Inflammatory macrophage treated with lipopolysaccharide for 4 hours (primary cell): ENCODE results near the gene C21orf58.

Source experiments
- DNase-seq: peaks from one replicate; pipeline ENCODE4 v3.0.0-alpha.2; 2020

Gene C21orf58

DNA sequence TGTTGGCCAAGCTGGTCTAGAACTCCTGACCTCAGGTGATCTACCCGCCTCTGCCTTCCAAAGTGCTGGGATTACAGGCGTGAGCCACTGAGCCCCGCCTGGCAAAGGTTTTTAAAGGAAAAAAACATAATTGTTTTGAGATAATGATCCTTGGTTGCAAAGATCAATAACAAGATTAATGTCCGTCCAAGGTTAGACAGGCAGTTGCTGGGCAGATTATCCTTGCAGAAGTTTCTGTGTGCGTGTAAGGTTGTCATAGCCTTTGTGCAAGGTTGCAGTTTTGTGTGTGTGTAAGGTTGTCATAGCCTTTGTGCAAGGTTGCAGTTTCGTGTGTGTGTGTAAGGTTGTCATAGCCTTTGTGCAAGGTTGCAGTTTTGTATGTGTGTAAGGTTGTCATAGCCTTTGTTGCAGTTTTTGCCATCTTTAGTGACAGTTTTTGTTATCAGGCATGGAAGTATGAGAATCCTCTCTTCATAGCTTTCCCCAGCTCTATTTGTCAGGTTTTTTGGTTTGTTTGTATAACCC lies 34.0 kb downstream of the C21orf58 start:
- no peak for DNase-seq

DNA sequence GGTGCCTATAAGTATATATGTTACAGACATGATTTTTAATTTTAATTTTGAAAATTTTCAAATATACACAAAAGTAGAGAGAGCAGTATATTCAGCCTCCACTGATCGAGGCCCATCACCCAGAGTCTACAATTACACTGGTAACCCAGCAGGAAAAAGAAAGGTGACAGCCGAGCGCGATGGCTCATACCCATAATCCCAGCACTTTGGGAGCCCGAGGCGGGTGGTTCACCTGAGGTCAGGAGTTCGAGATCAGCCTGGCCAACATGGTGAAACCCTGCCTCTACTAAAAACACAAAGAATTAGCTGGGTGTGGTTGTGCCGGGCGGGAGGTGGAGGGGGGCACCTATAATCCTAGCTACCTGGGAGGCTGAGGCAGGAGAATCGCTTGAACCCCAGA lies 36.1 kb downstream of the C21orf58 start:
- no peak for DNase-seq

DNA sequence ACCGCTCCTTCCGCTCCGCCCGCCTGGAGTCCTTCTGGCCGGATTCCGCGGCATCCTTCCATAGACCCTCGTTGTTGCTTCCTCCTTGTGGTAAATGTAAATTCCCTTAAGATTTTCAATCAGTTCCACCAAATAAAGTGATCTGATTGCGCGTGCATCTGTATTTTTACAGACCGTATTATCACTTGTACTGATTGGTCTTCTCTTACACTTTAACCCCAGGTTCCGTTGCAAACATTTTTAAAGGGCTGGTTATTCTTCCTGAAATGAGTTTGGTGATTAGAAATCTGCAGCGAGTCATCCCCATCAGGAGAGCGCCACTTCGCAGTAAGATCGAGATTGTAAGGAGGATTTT lies 37.0 kb downstream of the C21orf58 start:
- peak; percentile 71 for DNase-seq

DNA sequence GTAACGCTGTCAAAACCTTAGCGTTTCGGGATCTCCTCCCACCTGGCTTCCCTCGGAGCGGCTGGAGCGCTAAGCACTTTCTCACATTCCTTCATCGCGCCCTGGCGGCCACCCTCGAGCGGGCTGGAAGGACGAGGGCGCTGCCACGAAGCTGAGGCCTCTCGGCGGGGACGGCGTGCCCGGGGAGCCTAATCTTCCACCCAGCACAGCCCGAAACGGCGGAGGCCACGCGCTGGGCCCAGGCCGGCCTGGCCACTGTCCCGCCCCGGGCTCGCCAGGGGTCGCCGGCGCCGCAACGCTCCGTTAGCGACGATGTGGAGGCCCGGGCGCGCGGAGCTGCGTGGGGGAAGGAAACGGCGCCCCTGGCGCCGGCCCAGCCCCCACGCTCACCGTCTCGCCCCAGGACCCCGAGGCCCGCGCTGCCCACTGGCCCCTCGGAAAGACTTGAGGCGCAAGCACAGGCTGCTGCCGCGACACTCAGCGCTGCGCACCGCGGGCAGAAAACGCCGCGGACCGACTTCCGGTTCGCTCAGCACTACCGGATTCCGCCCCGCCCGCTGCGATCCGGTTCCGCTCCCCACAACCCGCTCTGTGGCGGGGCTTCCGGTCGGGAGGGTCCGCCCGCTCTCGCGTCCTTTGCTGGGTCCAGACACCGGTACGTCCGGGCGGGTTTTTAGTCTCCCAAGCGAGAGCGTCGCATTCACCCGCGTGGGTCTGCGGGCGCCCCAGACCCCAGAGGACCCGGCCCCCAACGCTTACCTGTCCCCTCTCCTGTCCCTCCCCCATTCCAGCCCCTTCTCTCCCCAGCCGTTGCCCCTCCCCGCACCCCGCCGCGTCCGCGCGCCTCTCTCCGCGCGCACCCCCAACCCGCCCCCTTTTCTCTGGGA lies 37.7 kb downstream of the C21orf58 start, which contains the start of gene YBEY:
TSS of gene YBEY (plus strand) at position 582 of the 887 bp plus-strand sequence. CDS start 572 bp downstream, outside the sequence.
- DNase-seq, result peak; percentile 90

DNA sequence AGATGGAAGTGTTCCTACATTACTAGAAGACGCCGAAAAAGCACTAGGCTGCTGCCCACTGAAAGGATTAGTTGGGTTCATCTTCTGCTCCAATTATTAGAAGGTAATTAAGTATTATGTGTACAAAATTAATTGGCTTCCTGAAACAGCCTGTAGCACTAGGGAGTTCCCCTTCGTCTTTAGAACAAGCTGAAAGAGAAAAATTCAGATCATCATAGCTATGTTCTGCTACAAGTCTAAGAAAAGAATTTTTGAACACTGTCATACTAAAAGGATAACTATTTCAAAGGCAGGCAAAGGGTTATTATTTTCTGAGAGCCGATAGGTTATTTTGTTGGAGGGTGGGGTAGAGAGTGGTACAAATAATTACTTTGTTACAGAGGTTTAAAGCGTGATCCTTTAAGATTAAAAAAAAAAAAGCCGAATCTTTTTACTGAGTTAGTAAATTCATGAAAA lies 38.4 kb downstream of the C21orf58 start, which contains the start of gene MCM3AP:
TSS of gene MCM3AP (minus strand) at position 406 of the 456 bp plus-strand sequence. CDS start at position 81, 325 bp downstream.
- peak; percentile 4 for DNase-seq

DNA sequence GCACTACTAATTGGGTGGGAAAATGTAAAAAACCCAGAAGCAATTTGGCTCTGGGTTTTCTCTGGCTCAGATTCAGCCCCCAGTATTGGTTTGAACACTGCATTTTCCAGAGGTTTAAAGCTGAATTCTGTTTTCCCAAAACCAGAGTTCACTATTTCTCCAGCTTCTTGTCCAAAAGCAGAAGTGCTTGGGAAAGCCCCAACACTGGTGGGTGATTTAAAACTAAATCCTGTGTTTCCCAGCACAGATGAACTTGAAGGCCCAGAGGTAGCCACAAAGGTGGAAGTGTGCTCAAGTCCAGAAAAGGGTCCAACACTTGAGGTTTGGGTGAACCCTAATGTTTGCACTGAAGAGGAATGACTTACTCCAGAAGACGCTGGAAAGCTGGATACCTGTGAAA lies 38.9 kb downstream of the C21orf58 start:
- peak; percentile 61 for DNase-seq

DNA sequence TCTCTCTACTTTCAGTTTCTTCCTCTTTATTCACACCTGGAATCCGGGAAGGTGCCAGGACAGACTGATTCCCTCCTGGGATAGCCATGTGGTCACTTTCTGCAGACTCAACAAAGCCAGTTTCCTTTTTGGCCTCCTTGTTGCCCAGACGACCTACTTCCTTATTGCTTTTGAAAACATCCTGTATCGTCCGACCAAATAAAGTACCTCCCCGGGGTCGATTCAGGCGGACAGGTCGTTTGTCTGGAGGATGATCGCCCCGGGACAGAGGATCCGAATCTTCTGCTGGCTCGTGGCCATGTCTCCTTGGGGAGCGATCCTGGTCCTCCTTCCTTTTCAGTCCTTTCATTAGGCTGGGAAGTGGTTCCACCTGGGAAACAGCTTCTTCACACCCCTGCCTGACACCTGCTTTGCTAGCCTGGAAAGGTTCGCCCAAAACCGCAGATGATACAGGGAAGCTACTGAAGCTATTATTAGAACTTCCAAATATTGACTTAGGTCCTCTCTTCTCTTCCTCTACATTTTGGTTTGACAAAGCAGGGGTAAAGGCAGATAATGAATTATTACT lies 39.5 kb downstream of the C21orf58 start:
- peak; percentile 29 for DNase-seq

DNA sequence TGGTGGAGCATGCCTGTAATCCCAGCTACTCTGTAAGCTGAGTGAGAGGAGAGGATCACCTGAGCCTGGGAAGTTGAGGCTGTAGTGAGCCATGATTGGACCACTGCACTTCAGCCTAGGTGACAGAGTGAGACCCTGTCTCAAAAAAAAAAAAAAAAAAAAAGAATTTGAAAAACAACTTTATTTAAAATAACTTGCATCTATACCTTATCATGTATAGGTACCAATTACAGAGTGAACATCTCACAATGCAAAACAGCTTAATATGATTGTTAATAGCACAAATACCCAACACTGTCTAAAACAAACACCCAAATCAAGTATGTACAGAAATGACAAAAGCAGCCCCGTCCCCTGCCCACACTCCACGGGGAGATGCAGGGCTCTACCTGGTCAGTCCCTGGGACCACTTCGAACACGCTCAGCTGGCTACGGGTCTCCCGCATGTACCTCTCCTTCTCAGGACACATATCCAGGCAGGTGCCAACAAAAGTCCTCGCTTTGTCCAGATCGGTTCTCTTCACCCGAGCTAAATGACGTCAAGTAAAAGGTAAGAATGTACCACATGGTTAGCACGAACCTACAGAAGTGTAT lies 48.8 kb downstream of the C21orf58 start:
- no peak for DNase-seq

DNA sequence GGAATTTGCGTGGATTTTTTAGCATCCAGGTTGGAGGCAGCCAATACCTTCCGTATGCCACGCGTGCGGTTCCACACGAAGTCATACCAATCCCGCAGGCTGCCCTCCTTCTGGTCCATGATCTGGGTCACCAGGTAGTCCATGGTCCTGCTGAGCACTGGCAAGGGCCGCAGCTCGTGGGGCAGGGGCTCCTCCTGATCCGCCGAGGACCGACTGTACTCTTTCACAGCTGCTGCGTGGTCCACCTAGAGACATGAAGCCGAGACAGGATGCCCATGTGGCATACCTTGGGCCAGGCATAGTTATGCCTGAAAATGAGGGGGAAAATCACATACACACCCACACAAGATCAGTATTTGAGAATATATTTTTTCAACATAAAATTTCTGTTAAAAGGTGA lies 50.3 kb downstream of the C21orf58 start:
- DNase-seq, result no peak

DNA sequence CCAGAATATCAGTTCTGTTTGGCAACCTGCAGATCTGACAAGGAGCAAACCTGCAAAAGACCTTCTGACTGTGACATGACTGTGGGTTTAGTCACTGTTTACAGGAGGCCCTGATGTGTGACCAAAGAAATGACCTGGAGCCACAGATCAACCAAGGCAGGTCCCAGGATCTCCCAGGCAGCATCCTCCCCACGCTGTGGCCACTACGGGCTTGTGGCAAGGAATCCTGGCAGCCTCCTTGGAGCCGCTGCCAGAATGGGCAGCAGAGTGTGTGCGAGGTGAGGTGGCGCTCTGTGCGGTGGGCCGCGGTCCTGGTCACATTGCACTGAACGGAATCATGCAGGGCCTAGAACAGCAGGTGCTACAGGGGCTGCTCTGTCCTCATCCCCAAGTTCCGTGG lies 54.2 kb downstream of the C21orf58 start:
- DNase-seq, result no peak

DNA sequence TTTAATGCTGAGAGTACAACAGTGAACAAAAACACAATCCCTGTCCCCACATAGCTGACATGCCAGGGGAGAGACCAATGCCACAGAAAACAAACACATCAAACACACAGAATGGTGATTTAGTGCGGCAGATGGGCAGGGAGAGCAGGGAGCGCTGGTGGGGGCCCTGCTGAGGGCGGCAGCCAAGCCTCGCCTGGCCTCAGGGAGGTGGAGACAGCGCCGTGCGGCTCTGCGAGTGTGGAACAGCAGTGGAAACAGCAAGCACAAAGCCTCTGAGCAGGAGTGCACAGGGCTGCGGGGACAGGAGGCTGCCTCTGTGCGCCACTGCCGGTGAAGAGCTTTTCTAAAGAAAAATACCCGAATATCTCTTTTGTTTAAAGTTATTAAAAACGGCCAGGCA lies 55.3 kb downstream of the C21orf58 start:
- no peak for DNase-seq

DNA sequence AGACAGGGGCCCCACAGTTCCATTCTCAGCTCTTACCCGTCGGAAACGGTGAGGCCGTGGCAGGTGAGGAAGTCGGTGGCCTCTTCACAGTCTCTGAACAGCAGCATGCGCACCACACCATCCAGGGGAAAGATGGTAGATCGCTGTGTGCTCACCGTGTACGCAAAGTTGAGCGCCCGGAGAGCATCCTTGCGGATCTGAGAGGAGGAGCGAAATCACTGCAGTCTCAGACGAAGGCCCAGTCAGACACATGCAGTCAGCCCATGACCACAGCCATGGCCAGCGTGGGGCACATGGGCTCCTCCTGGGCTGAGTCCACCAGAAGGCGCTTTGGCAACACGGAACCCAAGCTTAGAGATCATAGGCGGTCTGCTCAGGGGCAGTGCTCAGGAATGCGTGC lies 56.7 kb downstream of the C21orf58 start:
- no peak for DNase-seq

DNA sequence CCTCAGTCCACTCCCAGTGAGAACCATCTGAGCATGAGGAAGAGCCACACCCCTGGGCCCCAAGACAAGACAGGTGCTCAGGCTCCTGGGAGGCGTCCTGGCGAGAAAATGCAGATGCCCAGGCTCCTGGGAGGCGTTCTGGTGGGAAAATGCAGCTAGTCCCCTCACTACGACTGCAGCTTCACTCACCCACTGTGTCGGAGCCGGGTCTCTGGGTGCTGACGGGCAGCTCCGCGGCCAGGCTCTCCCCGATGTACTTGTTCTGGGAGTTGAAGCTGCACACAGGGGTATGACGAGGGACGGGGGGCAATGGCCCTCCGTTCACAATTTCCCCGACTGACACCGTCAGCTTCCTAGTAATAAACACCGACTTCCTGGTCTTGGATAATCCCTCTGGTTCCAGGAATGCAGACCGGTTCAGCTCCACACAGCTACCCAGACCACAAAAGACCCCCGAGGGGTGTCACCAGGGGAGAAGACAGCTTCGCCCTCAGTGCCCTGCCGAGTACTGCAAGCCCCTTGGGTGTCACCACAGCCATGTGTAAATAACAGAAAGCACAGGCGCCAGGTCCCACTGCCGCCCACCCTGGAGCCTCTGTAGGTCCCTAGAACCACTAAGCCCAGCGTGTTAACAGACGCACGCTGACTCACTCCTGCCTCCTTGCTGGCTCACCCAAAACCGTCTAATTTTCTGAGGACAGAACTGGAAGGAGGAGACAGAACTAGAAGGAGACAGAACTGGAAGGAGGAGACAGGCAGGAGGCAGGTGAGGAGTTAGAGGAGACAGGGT lies 57.7 kb downstream of the C21orf58 start:
- DNase-seq, result no peak

DNA sequence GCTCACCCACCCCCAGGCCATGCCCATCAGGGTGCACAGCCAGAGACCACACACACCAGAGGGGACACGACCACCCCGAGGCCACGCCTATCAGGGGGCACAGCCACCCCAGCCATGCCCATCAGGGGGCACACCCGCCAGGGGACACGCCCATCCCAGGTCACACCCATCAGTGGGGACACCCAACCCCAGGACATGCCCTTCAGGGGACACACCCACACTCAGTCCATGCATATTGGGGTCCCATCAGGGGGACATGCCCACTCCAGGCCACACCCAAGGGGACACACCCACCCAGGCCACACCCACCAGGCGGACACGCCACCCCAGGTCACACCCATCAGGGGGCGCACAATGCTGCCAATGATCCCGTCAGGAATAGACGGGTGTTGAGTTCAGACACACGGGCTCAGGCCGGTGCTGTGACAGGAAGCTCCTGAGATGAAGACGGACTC lies 59.0 kb downstream of the C21orf58 start:
- DNase-seq, result no peak

DNA sequence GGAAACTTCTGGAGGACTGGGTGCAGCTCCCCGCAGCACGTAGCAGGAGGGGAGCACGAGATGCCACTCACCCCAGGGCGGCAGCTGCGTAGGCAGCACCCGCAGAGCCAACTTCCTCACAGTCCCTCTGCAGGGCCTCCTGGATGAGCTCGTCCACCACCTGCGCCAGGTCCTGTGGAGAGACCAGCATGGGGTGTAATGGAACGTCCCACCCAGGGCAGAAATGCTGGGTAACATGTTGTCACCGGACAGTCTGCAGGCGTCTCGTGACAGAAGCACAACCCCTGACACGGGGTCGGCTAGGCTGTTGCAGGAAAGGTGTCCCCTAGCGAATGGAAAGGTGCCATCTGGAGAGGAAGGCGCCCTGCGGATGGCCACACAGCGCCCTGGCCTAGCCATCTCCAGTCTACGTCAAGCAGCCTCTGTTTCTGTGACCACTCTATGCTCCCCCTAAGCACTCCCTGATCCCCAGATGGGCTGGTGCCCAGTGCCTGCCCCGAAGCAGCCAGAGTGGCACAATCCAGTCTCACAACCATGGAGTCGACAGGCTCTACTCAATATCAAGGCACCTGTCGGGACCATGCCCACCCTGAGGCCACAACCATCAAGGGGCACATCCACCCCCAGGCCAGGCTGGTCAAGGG lies 59.5 kb downstream of the C21orf58 start:
- no peak for DNase-seq

DNA sequence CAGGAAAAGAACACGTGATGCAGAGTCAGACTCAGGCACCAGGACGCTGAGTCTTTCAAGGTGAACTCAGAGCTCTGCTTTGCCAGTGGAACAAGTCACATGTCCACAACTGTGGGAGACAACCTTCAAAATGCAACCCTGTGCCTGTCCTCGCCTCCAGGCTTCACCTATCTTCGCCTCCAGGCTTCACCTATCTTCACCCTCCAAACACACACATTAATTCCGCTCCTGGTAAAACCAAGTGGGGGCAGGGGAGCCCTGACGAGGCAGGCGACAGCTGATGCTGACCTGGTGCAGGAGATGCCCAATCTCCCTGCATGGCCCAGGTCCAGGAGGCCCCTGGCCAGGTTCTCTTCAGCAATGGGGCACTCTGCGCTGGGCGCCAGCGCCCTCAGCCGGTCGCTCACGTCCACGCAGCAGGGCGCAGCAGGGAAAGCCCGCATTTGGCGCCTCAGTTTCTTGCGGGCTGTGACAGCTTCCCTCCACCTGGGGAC lies 67.1 kb downstream of the C21orf58 start:
- DNase-seq, result no peak

DNA sequence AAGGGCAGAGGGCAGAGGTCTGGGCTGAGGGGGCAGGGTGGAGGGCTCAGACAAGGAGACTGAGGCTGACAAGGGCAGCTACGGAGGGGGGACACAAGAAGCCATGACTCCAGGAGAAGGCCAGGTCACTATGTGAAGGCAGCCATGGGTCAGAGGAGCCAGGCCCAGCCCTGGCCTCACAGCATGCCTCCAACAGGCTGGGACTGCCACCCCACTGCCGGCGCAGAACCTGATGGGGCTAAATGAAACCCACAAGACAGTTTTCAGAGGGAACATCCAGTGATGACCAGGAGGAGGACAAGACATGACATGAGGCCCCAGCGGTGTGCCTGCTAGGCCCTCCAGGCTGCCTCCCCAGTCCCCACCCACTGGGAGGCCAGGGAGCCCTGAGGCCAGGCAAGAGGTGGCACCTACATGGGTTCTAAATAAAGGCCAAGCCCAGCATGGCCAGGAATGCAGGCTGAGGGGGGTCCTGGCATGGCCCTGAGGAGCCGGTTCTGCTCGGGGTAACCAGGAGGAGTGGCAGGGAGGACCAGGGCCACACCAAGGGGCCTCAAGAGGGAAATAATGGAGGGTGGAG lies 67.8 kb downstream of the C21orf58 start:
- DNase-seq, result no peak

DNA sequence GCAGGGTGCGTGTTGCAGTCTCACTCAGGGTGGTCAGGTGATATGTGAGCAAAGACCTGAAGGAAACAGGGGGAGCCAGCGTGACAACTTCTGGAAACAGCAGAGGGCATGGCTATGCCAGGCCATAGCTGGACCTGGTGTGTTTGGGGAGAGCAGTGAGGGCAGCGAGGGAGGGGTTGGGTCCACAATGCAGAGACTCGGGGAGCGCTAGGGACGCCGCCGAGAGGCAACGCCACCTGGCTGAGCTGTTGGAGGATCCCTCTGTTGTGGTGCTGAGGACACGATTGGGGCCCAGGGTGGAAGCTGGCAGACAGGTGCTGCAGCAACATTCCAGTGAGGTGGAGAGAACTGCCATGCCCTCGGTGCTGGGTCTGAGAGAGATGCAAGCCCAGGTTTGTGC lies 68.5 kb downstream of the C21orf58 start:
- DNase-seq, result no peak

DNA sequence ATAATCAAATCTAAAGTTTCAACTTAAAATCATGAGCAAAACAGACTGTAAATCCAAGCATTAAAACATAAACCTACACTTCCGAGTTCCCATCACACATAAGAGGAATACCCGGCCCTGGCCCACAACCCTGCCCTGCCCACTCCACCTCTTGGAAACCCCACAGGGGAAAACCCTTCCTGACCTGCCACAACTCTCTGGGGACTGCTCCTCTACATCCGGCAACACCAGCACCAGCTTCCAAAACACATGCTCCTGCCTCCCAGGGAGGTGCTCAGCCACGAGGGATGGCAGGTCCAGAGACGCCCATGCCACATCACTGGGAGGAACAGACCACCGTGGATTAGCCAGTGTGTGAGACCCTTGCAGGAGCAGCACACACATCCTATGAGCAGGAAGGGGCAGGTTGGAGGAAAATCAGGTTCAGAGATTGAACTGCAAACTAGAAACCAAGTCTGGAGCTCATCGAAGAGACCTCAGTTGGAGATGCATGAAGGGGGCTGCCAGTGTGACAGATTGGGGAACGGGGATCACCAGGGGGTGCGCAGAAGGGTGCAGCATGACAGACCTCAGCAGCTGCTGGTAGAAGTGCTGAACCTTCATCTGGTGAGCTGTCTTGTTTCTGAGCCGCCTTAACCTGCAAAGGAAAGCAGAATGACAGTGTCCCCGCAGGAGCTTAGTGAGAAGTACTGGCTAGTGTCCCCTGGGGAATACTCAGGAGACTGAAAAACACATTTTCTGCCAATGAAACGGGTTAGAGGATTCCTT lies 69.3 kb downstream of the C21orf58 start:
- DNase-seq, result no peak

DNA sequence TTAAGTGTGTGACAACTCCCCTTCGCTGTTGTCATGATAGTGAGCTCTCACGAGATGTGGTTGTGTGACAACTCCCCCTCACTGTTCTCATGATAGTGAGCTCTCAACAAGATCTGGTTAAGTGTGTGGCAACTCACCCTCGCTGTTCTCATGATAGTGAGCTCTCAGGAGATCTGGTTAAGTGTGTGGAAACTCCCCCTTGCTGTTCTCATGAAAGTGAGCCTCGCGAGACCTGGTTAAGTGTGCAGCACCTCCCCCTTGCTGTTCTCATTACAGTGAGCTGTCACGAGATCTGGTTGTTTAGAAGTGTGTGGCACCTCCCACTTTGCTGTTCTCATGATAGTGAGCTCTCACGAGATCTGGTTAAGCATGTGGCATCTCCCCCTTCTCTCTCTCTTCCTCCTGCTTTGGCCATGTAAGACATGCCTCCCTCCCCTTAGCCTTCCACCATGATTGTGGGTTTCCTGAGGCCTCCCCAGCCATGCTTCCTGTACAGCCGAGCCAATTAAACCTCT lies 70.0 kb downstream of the C21orf58 start:
- DNase-seq, result peak; percentile 25

DNA sequence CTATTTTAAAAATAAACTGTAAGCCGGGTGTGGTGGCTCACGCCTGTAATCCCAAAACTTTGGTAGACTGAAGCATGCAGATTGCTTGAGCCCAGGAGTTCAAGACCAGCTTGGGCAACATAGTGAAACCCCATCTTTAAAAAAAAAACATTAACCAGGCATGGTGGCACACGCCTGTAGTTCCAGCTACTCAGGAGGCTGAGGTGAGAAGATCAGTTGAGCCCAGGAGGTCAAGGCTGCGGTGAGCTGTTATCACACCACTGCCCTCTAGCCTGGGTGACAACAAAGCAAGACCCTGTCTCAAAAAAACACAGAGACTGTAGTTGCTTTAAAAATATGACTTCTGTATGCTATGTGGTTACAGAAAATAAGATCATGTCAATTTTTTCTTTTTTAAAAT lies 70.8 kb downstream of the C21orf58 start:
- no peak for DNase-seq
